NCI-H2227 treated with DMSO at 0.1 percent for 48 hours (cell line): Measurements from ENCODE around the gene TXN.
"Not testable (repeated sequence)": the region's sequence is repeated elsewhere in the genome, so short reads cannot be mapped to it uniquely, and the experiment has no call there.

Source experiments
- DNase-seq: peaks from one replicate; lab custom pipeline; 2025; lab: John Stamatoyannopoulos, UW

The TXN gene

DNA sequence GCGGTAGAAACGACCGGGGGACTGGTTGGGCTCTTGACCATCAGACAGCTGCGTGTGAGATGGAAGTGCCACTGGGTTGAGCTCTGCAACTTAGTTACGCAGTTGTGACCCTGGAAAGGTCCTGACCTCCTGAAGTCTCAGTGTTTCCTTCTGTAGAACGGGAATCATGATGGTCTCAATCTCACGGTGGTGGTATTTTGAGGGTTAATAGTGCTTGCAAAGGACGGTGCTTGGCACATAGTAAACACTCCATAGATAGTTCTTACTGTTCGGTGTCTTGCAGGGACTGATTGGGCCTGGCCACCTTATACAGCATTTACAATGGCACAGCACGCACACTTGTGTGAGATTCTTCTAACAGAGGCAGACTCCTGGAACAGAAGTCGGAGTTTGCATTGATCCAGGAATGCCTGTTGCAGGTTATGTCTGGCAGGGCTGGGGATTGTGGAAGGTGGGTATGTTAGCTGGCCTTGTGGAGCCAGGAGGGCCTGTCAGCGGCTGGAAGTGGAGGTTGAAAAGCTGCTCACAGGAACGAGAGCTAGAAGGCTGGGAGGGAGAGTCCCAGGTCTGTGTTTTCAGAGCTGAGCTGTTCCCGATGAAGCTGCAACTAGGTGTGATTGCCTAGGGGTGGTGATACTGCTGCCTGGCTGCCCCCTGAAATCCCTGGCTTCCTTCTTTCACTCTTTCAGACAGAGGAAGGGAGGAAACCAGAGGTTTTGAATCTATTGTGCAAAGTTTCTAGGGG is 962 bp upstream of the TXN start:
- DNase-seq: no peak

DNA sequence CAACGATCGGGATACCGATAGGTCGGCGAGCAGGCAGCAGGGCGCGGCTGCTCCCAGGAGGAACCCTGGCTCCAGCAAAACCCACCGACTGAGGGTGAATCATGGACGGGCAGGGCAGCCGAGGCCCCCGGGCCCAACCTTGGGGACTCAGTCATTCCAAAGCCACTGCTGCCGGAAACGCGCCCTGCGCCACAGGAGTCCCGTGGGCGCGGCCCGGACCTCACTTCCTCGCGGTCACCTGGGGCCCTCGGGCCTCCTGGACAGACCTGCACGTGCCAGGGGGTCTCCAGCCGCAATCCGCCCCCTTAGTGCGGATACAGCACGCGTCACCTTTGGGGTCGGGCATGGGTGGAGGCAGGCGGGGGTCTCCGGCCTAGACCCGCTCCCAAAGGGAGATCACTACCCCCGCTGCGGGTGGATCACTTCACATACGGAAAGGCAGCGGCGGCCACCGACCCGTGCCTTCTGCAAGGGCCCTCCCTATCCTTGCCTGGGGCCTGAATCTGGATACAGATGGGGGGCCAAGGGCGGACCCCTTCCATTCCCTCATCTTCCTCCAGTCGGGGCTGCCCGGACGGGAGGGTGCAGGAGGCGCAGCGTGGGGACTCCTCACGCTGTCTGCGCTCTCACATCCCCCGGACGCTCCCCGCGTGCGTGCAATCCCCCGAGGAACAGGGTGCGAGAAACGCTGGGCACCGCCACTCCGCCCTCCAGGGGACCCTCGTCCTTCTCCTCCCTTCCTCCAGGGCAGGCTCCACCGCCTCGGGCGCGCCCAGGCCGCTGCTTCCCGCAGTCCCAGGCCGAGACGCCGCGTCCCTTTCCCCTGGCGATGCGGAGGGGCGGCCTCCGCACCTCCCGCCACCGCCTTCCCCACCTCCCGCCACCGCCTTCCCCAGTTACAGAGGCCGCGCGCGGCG is 586 bp downstream of the TXN start:
- no peak for DNase-seq

DNA sequence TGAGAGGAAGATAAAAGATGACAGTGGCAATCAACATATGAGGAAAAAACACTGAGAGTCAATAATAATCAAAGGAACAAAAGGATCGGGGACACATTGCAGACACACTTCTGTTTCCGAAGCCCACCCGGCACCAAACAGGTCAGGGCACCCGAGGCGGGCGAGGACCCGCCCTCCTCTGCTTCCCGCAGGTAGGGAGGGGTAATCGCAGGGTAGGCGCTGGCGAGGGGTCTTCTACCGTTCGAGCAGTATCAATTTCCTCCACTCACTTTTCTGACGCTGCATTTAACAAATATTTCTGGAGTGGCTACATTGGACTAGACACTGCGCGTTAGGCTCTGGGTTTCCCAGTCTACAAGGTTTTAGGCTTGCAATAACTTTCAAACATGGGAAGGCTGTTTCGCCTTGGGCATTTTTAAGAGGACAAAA is 1.3 kb downstream of the TXN start:
- no peak for DNase-seq

- DNase-seq: no peak
Observed at GRCh38 chr9:110254500-110254899, 1.8 kb downstream of the TXN start.

DNA sequence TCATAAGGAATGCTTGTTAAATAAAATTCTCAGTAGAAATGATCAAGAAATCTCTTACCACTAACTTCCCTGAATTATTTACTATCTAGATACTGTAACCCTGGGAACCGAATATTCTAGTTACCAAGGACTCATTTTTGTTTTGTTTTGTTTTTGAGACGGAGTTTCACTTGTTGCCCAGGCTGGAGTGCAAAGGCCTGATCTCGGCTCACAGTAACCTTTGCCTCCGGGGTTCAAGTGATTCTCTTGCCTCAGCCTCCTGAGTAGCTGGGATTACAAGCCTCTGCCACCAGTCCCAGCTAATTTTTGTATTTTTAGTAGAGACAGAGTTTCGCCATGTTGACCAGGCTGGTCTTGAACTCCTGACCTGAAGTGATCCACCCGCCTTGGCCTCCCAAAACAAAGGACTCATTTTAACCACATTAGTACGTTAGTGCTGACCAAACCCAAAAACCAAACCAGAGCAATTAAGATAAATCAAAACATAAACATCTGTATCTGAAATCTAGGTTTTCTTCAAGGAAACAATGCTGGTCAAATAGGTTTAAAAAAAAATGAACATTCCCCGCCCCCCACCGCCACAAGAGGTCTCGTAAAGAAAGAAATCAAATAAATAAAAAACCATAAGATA is 3.7 kb downstream of the TXN start:
- DNase-seq: no peak

DNA sequence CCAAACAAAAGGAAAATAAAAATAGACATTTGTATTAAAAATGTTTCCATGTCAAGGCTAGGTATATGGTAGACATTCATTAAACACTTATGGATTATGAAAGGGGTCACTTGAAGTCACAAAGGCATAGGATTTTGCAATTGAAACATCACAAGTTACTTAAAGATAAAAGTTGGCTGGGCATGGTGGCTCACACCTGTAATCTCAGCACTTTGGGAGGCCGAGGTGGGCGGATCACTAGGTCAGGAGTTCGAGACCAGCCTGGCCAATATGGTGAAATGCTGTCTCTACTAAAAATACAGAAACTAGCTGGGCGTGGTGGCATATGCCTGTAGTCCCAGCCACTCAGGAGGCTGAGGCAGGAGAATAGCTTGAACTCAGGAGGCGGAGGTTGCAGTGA is 4.5 kb downstream of the TXN start:
- not testable (repeated sequence) for DNase-seq

DNA sequence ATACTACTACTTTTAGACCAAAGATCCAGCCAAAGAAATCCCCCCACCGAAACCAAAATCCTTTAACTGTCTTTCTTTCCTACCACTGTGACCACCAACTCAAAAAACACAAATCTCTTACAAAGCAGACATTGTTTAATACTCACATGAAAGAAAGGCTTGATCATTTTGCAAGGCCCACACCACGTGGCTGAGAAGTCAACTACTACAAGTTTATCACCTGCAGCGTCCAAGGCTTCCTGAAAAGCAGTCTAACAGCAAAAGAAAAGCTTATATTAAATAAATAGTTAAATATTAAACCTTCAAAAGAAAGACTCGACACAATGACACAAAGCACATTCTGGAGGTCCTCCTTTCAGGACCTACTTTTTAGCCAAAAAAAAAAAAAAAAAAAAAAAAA is 5.1 kb downstream of the TXN start:
- no peak for DNase-seq

- no peak for DNase-seq
Observed at GRCh38 chr9:110249603-110250002, 6.7 kb downstream of the TXN start.

- DNase-seq: no peak
Observed at GRCh38 chr9:110248361-110248760, 7.9 kb downstream of the TXN start.

- no peak for DNase-seq
Observed at GRCh38 chr9:110246214-110246613, 10.1 kb downstream of the TXN start.

DNA sequence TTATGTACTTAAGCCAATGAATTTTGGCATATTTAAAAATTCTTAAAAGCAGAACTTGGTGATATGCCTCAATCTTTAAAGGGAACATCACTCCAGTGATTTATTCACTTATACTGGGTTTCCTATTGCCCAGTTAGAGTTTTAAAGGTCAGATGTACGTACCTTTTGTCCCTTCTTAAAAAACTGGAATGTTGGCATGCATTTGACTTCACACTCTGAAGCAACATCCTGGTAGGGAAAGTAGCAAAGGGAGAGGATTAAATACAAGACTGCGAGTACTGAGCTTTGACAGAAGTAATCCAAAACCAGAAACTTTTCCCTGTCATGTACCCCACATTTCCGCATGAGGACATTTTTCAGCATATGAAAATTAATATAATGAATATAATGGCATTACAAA is 11.7 kb downstream of the TXN start:
- no peak for DNase-seq

DNA sequence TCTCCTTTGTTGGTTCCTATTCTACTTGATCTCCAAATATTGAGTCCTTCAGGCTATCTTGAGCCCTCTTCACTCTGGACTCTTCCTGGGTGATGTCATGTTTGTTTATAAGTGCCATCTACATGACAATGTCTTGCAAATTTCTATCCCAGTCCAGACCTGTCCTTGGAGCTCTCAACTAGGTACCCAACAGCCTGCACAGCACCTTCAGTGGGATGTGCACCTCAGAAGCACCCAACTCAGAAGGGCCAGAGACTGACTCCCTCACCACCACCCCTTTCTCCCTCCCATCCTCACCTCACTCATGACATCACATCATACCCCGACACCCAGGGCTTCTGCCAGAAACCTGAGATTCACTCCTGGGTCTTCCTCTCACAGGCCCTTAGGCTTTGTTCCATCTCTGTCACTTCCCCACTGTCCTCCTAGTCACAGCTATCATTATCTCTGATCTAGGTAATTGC is 14.4 kb downstream of the TXN start:
- no peak for DNase-seq

DNA sequence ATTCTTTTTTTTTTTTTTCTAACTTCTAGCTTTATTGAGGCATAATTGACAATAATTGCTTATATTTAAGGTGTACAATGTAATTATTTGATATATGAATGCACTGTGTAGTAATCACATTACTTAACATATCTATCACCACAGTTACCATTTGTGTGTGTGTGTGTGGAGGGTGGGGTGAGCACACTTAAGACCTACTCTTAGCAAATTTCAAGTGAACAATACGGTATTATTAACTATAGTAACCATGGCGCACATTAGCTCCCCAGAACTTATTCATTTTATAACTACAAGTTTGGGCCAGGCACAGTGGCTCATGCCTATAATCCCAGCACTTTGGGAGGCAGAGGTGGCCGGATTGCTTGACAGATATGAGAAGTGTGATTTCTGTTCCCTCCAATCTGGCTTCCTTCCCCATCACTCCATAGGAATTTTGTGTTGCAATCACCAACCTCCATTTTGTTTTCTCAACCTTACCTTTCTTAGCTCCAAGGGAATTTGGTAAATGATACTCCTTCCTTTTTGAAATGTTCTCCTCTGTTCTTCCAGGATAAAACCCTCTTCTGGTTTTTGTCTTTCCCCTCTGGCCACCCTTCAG is 14.9 kb downstream of the TXN start:
- DNase-seq: no peak

GRCh38 chr9:110240198-110240597 is 16.1 kb downstream of the TXN start:
- no peak for DNase-seq

GRCh38 chr9:110228321-110228720 is 28.0 kb downstream of the TXN start:
- no peak for DNase-seq

DNA sequence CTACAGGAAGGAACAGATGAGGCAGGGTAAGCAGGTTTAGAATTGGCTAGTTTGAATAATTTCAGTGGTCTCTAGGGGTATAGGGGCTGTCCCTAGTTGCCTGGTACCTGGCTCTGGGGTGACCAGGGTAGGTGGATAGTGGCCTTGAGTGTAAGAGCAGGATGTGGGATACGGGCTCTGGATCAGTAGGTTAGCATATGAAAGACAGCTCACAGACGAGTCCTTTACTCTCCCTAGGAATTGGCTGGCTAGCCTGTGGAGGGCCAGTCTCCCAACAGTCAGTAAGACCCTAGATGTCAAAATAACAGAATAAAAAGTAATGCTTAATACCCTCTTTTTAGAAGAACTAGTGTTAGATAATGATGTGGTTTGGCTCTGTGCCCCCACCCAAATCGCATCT is 31.7 kb downstream of the TXN start:
- no peak for DNase-seq

DNA sequence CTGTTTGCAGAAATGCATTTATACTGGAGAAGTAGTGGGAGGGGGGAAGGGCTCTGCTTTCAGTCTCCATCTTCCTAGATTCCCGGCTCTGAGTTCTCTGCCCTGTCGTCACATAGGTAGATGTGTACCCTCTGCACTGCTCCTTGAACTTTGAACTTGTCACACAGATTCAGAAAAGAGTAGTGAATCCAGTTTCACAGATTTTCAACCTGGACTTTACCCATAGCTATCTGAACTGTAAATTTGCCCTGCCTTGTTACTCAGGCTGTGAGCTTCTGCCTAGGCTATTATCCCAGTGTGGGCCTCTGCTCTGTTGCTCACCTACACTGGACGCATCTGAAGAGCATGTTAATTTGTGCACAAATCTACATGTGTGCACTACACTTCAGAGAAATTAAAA is 35.5 kb downstream of the TXN start:
- DNase-seq: no peak

- peak; percentile 7 for DNase-seq
Observed at GRCh38 chr9:110217656-110218099, 38.6 kb downstream of the TXN start.

DNA sequence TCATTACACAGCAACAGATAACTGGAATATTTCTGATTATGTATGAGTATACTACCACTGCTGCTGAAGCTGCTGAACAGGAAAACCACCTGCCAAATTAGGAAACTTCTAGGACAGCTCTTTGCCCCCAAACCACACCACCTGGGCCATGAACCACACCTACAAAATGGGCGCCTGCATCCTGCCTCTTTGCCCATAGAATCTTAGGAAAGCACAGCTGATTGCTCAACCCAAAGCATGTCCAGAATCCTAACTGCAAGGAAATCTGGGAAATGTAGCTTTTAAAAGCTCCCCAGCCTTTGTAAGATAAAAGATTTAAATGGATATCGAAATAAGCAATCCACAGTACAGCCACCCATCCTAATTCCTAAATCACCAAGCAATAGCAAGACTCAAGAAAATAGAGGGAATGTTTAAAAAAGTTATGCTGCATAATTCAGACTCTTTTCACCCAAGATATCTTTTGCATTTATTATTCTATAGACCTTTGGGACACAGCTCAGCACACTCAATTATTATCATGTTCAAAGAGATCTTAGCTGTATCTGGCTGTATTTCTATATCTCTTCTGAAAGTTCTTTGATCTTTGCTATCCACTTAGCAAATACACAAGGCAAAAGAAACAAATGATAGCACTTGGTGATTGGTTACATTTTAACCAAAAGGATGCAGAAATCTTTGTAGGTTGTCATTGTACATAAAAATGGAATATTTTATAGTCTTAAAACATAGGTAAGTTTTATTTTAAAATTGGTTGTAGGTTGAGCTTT is 41.5 kb downstream of the TXN start:
- no peak for DNase-seq

DNA sequence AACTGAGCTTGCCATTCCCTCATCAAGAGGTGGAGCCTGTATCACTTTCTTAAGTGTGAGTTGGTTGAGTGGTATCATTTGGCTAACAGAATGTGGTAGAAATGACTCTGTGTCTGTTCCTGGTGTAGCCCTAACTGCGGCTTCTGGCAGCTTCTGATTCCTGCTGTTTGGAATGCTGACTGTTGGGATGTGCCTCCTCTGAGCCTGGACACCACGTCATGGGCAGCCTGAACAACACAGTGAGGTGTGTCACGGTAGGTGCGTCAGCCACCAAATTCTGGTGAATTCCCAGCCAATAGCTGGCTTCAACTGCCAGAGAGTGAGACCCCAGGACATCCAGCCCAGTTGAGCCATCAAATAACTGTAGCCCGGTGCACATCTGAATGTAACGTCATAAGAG is 42.2 kb downstream of the TXN start:
- no peak for DNase-seq

DNA sequence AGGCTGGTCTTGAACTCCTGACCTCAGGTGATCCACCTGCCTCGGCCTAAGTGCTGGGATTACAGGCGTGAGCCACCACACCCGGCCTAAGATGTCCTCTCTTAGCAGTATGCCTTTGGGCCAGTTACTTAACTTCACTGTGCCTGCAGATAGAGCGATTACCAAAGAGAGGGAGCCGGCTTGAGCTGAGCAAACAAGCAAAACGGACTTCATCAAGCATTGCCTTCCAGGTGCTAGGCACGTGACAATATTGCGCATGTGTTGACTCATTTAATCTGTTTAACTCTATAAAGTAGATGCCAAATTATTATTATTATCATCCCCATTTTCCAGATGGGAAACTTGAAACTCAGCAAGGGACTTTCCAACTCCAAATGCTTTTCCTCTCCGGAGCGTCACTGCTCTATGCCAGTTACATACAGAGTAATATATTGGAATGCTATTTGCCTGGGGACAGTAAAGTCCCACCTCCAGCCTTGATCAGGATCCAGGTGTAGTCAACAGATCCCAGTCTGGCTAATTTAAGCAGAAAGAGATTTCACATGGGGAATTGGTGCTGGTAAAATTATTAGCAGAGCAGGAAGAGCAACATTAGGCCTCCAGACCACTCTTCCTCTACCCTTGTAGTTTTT is 42.8 kb downstream of the TXN start:
- no peak for DNase-seq
